H1 (cell line): ENCODE measurements around the gene TAAR8. TPM values are rescaled to one million over a fixed set of nuclear protein-coding genes. Genes with fewer than 3 reads are reported as not detected.

Experiments
- GABPA ChIP-seq: IDR thresholded peaks from 2 replicates; pipeline ENCODE4 v1.6.1; 2011; ENCODE audit warnings: mild to moderate bottlenecking, low read length, moderate library complexity, borderline replicate concordance; ENCODE audit not compliant: insufficient read depth
- JUN ChIP-seq: IDR thresholded peaks from 2 replicates; pipeline ENCODE4 v1.6.1; 2011; ENCODE audit warnings: low read depth, mild to moderate bottlenecking, improper control_type of control experiment, low read length
- SIX5 ChIP-seq: IDR thresholded peaks from 2 replicates; pipeline ENCODE4 v1.6.1; 2011; ENCODE audit warnings: mild to moderate bottlenecking, low read depth, low read length
- SP2 ChIP-seq: IDR thresholded peaks from 2 replicates; pipeline ENCODE4 v1.6.1; 2012; ENCODE audit warnings: mild to moderate bottlenecking, low read length, inconsistent platforms
- SP4 ChIP-seq: IDR thresholded peaks from 2 replicates; pipeline ENCODE4 v1.6.1; 2012; ENCODE audit warnings: low read length, inconsistent platforms
- polyA plus RNA-seq, 7 experiments: library from polyadenylated mRNA; depleted of rRNA in 3 of 7; stranded (reverse) in 5 of 7; unstranded in 2 of 7; fragments of >200 nt in 5 of 7; fragments of 200-250 nt in 2 of 7; gene quantifications; 1 replicate in 5 of 7; 2 replicates in 1 of 7; 4 replicates in 1 of 7; pipeline versions ENCODE4 v1.2.1 to v1.2.3, GENCODE V29; 2011 to 2013; ENCODE audit warnings: missing spikeins in 2 of 7, mixed read lengths in 2 of 7
- total RNA-seq: library from RNA; stranded (reverse); fragmentation: NEBNext Ultra II Directional; extraction: Animal tissue kit (Norgen Biotek cat#: 25700); gene quantifications from 2 replicates; pipeline ENCODE4 v1.2.1, GENCODE V29; 2021
- TF ChIP-seq, protein P1 (sequence below): fragments of 300-600 bp; sonication (generic); IDR thresholded peaks from 2 replicates; pipeline ENCODE4 v1.7.1; 2012; ENCODE audit warnings: low read length, moderate library complexity, mild to moderate bottlenecking, inconsistent platforms; ENCODE audit not compliant: insufficient replicate concordance
- TF ChIP-seq, protein P2 (sequence below), 3 experiments: IDR thresholded peaks; 1 replicate in 2 of 3; 2 replicates in 1 of 3; pipeline versions ENCODE4 v1.5.1 to v1.6.1; 2011; ENCODE audit warnings: low read length in 3 of 3, mild to moderate bottlenecking in 3 of 3, inconsistent platforms in 2 of 3, low read depth in 1 of 3, moderate library complexity in 1 of 3; ENCODE audit not compliant: insufficient read depth in 1 of 3; ENCODE audit errors: control extremely low read depth in 1 of 3
- TF ChIP-seq, protein P3 (sequence below): IDR thresholded peaks from 2 replicates; pipeline ENCODE4 v1.6.1; 2012; ENCODE audit warnings: inconsistent platforms
- TF ChIP-seq, protein P4 (sequence below): IDR thresholded peaks from 2 replicates; pipeline ENCODE4 v1.6.1; 2012; ENCODE audit warnings: inconsistent platforms

The TAAR8 gene
- total and polyA plus RNA-seq, 2 of the 8 experiments (the other 6 are each of a cell fraction or from before 2014, with no cell fraction given), result not detected

DNA sequence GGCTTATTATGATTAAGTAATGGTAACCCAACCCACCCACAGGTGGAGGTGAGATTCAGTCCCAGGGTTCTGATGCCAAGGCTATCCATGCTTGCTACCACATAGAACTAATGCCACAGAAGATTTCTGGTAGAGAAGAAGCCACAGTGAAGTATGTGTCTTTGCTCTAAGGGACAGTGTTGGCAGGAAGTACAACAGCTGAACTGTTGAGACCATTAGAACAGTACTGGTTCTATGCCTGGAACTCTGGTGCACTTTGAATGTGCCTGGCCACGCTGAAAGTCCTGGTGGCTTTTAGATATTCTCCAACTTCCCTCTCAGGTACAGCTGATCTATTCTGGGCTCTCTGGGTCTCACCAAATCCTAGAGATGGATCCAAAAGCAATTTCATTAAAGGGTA lies 47.3 kb upstream of the TAAR8 start (continued):
- TF ChIP-seq, protein P1, sequence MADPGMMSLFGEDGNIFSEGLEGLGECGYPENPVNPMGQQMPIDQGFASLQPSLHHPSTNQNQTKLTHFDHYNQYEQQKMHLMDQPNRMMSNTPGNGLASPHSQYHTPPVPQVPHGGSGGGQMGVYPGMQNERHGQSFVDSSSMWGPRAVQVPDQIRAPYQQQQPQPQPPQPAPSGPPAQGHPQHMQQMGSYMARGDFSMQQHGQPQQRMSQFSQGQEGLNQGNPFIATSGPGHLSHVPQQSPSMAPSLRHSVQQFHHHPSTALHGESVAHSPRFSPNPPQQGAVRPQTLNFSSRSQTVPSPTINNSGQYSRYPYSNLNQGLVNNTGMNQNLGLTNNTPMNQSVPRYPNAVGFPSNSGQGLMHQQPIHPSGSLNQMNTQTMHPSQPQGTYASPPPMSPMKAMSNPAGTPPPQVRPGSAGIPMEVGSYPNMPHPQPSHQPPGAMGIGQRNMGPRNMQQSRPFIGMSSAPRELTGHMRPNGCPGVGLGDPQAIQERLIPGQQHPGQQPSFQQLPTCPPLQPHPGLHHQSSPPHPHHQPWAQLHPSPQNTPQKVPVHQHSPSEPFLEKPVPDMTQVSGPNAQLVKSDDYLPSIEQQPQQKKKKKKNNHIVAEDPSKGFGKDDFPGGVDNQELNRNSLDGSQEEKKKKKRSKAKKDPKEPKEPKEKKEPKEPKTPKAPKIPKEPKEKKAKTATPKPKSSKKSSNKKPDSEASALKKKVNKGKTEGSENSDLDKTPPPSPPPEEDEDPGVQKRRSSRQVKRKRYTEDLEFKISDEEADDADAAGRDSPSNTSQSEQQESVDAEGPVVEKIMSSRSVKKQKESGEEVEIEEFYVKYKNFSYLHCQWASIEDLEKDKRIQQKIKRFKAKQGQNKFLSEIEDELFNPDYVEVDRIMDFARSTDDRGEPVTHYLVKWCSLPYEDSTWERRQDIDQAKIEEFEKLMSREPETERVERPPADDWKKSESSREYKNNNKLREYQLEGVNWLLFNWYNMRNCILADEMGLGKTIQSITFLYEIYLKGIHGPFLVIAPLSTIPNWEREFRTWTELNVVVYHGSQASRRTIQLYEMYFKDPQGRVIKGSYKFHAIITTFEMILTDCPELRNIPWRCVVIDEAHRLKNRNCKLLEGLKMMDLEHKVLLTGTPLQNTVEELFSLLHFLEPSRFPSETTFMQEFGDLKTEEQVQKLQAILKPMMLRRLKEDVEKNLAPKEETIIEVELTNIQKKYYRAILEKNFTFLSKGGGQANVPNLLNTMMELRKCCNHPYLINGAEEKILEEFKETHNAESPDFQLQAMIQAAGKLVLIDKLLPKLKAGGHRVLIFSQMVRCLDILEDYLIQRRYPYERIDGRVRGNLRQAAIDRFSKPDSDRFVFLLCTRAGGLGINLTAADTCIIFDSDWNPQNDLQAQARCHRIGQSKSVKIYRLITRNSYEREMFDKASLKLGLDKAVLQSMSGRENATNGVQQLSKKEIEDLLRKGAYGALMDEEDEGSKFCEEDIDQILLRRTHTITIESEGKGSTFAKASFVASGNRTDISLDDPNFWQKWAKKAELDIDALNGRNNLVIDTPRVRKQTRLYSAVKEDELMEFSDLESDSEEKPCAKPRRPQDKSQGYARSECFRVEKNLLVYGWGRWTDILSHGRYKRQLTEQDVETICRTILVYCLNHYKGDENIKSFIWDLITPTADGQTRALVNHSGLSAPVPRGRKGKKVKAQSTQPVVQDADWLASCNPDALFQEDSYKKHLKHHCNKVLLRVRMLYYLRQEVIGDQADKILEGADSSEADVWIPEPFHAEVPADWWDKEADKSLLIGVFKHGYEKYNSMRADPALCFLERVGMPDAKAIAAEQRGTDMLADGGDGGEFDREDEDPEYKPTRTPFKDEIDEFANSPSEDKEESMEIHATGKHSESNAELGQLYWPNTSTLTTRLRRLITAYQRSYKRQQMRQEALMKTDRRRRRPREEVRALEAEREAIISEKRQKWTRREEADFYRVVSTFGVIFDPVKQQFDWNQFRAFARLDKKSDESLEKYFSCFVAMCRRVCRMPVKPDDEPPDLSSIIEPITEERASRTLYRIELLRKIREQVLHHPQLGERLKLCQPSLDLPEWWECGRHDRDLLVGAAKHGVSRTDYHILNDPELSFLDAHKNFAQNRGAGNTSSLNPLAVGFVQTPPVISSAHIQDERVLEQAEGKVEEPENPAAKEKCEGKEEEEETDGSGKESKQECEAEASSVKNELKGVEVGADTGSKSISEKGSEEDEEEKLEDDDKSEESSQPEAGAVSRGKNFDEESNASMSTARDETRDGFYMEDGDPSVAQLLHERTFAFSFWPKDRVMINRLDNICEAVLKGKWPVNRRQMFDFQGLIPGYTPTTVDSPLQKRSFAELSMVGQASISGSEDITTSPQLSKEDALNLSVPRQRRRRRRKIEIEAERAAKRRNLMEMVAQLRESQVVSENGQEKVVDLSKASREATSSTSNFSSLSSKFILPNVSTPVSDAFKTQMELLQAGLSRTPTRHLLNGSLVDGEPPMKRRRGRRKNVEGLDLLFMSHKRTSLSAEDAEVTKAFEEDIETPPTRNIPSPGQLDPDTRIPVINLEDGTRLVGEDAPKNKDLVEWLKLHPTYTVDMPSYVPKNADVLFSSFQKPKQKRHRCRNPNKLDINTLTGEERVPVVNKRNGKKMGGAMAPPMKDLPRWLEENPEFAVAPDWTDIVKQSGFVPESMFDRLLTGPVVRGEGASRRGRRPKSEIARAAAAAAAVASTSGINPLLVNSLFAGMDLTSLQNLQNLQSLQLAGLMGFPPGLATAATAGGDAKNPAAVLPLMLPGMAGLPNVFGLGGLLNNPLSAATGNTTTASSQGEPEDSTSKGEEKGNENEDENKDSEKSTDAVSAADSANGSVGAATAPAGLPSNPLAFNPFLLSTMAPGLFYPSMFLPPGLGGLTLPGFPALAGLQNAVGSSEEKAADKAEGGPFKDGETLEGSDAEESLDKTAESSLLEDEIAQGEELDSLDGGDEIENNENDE, result no peak
- TF ChIP-seq, protein P2, sequence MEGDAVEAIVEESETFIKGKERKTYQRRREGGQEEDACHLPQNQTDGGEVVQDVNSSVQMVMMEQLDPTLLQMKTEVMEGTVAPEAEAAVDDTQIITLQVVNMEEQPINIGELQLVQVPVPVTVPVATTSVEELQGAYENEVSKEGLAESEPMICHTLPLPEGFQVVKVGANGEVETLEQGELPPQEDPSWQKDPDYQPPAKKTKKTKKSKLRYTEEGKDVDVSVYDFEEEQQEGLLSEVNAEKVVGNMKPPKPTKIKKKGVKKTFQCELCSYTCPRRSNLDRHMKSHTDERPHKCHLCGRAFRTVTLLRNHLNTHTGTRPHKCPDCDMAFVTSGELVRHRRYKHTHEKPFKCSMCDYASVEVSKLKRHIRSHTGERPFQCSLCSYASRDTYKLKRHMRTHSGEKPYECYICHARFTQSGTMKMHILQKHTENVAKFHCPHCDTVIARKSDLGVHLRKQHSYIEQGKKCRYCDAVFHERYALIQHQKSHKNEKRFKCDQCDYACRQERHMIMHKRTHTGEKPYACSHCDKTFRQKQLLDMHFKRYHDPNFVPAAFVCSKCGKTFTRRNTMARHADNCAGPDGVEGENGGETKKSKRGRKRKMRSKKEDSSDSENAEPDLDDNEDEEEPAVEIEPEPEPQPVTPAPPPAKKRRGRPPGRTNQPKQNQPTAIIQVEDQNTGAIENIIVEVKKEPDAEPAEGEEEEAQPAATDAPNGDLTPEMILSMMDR (IDR thresholded peaks at IDR 0.05; ENCODE audit: control extremely low read depth in 1 of 3, insufficient read depth in 1 of 3, low read depth in 1 of 3, low read length in 3 of 3), result no peak
- TF ChIP-seq JUN (no peak), GABPA (no peak), SP4 (no peak), SP2 (no peak), SIX5 (no peak)
- TF ChIP-seq, protein P3, sequence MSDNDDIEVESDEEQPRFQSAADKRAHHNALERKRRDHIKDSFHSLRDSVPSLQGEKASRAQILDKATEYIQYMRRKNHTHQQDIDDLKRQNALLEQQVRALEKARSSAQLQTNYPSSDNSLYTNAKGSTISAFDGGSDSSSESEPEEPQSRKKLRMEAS, result no peak
- TF ChIP-seq, protein P4, sequence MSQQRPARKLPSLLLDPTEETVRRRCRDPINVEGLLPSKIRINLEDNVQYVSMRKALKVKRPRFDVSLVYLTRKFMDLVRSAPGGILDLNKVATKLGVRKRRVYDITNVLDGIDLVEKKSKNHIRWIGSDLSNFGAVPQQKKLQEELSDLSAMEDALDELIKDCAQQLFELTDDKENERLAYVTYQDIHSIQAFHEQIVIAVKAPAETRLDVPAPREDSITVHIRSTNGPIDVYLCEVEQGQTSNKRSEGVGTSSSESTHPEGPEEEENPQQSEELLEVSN, result no peak
